H9 (cell line): ENCODE data around the gene PTGR1. TPM values are rescaled to one million over a fixed set of nuclear protein-coding genes. Genes with fewer than 3 reads are reported as not detected.

ENCODE experiments used
- DNase-seq: peaks from one replicate; pipeline ENCODE4 v3.0.0-alpha.2; 2017
- H2AFZ ChIP-seq: one replicate; pipeline ENCODE4 v1.6.1; 2013; ENCODE audit warnings: mild to moderate bottlenecking, low read length, control low read depth, moderate library complexity
- H2AK5ac ChIP-seq: 2 replicates; pipeline ENCODE4 v1.6.1; 2013; ENCODE audit warnings: low read length, control low read depth, mixed read lengths; ENCODE audit not compliant: insufficient read length
- H2BK120ac ChIP-seq: one replicate; pipeline ENCODE4 v1.6.1; 2013; ENCODE audit warnings: low read depth, mild to moderate bottlenecking, low read length, control low read depth, inconsistent platforms; ENCODE audit not compliant: poor library complexity, severe bottlenecking
- H2BK12ac ChIP-seq: 2 replicates; pipeline ENCODE4 v1.6.1; 2013; ENCODE audit warnings: low read length, control low read depth, mixed read lengths, low read depth; ENCODE audit not compliant: insufficient read length
- H2BK15ac ChIP-seq: 2 replicates; pipeline ENCODE4 v1.6.1; 2013; ENCODE audit warnings: low read depth, low read length, control low read depth
- H2BK20ac ChIP-seq: one replicate; pipeline ENCODE4 v1.6.1; 2013; ENCODE audit warnings: low read depth, mild to moderate bottlenecking, low read length, control low read depth, inconsistent platforms; ENCODE audit not compliant: poor library complexity, severe bottlenecking
- H2BK5ac ChIP-seq: 2 replicates; pipeline ENCODE4 v1.6.1; 2013; ENCODE audit warnings: low read length, control low read depth, mixed read lengths; ENCODE audit not compliant: insufficient read length
- H3K14ac ChIP-seq: 2 replicates; pipeline ENCODE4 v1.6.1; 2013; ENCODE audit warnings: low read length, control low read depth; ENCODE audit not compliant: insufficient read depth
- H3K18ac ChIP-seq: 2 replicates; pipeline ENCODE4 v1.6.1; 2013; ENCODE audit warnings: low read depth, mild to moderate bottlenecking, mixed read lengths, low read length, control low read depth; ENCODE audit not compliant: insufficient read length
- H3K23ac ChIP-seq: 2 replicates; pipeline ENCODE4 v1.6.1; 2013; ENCODE audit warnings: low read length, control low read depth, mixed read lengths, low read depth; ENCODE audit not compliant: insufficient read length
- H3K23me2 ChIP-seq: 2 replicates; pipeline ENCODE4 v1.6.1; 2013; ENCODE audit warnings: low read depth, mild to moderate bottlenecking, mixed read lengths, low read length, control low read depth; ENCODE audit not compliant: insufficient read length, poor library complexity, severe bottlenecking
- H3K27ac ChIP-seq: 2 replicates; pipeline ENCODE4 v1.5.1; 2013; ENCODE audit warnings: low read length, control low read depth, mixed read lengths, low read depth; ENCODE audit not compliant: insufficient read length
- H3K27me3 ChIP-seq: 2 replicates; pipeline ENCODE4 v1.6.1; 2013; ENCODE audit warnings: low read length, control low read depth, inconsistent platforms; ENCODE audit not compliant: insufficient read depth
- H3K4ac ChIP-seq: 2 replicates; pipeline ENCODE4 v1.6.1; 2013; ENCODE audit warnings: low read depth, mild to moderate bottlenecking, control low read depth, inconsistent platforms, low read length, moderate library complexity
- H3K4me1 ChIP-seq: 2 replicates; pipeline ENCODE4 v1.6.1; 2013; ENCODE audit warnings: low read length, control low read depth, inconsistent platforms; ENCODE audit not compliant: insufficient read depth
- H3K4me2 ChIP-seq: 2 replicates; pipeline ENCODE4 v1.6.1; 2013; ENCODE audit warnings: low read length, control low read depth, mixed read lengths; ENCODE audit not compliant: insufficient read length, insufficient read depth
- H3K56ac ChIP-seq: 2 replicates; pipeline ENCODE4 v1.6.1; 2013; ENCODE audit warnings: low read depth, mild to moderate bottlenecking, mixed read lengths, low read length, control low read depth; ENCODE audit not compliant: insufficient read length
- H3K79me1 ChIP-seq: 2 replicates; pipeline ENCODE4 v1.6.1; 2013; ENCODE audit warnings: low read depth, mild to moderate bottlenecking, moderate library complexity, low read length, control low read depth, inconsistent platforms; ENCODE audit not compliant: insufficient read depth, poor library complexity, severe bottlenecking
- H3K79me2 ChIP-seq: 2 replicates; pipeline ENCODE4 v1.6.1; 2013; ENCODE audit warnings: low read length, control low read depth, inconsistent platforms; ENCODE audit not compliant: insufficient read depth
- H3K9ac ChIP-seq: 2 replicates; pipeline ENCODE4 v1.6.1; 2013; ENCODE audit warnings: low read length, control low read depth, mixed read lengths; ENCODE audit not compliant: insufficient read length; ENCODE audit errors: extremely low read depth
- H3K9me3 ChIP-seq: one replicate; pipeline ENCODE4 v1.6.1; 2013; ENCODE audit warnings: low read depth, low read length, inconsistent platforms; ENCODE audit not compliant: control insufficient read depth
- H3T11ph ChIP-seq: one replicate; pipeline ENCODE4 v1.6.1; 2013; ENCODE audit warnings: mild to moderate bottlenecking, low read length, control low read depth, inconsistent platforms
- H4K20me1 ChIP-seq: one replicate; pipeline ENCODE4 v1.6.1; 2013; ENCODE audit not compliant: control insufficient read depth, insufficient read length, insufficient read depth
- H4K5ac ChIP-seq: 2 replicates; pipeline ENCODE4 v1.6.1; 2013; ENCODE audit warnings: low read depth, mild to moderate bottlenecking, mixed read lengths, low read length, control low read depth; ENCODE audit not compliant: insufficient read length
- H4K8ac ChIP-seq: replicated peaks from 2 replicates; pipeline ENCODE4 v1.6.1; 2013; ENCODE audit warnings: low read length, control low read depth, mixed read lengths, low read depth; ENCODE audit not compliant: insufficient read length
- H4K91ac ChIP-seq: 2 replicates; pipeline ENCODE4 v1.6.1; 2013; ENCODE audit warnings: low read depth, mild to moderate bottlenecking, moderate library complexity, mixed read lengths, low read length, control low read depth; ENCODE audit not compliant: insufficient read length
- H3K27ac Mint-ChIP-seq, 3 experiments: 2 replicates in 2 of 3; 3 replicates in 1 of 3; pipeline ENCODE4 v1.8.0; 2020 to 2021; ENCODE audit warnings: mixed read lengths in 3 of 3, mild to moderate bottlenecking in 1 of 3, moderate library complexity in 1 of 3
- H3K27me3 Mint-ChIP-seq: 2 replicates; pipeline ENCODE4 v1.8.0; 2021; ENCODE audit warnings: low read depth, mild to moderate bottlenecking, moderate library complexity, mixed read lengths
- H3K36me3 Mint-ChIP-seq, 3 experiments: 2 replicates in 2 of 3; 3 replicates in 1 of 3; pipeline ENCODE4 v1.8.0; 2020 to 2021; ENCODE audit warnings: low read depth in 3 of 3, mixed read lengths in 3 of 3; ENCODE audit not compliant: insufficient read depth in 1 of 3
- H3K4me1 Mint-ChIP-seq, 2 experiments: 2 replicates each; pipeline ENCODE4 v1.8.0; 2020; ENCODE audit warnings: mixed read lengths in 2 of 2
- H3K4me3 Mint-ChIP-seq, 2 experiments: 2 replicates in 1 of 2; 3 replicates in 1 of 2; pipeline ENCODE4 v1.8.0; 2020 to 2021; ENCODE audit warnings: mild to moderate bottlenecking in 2 of 2, mixed read lengths in 2 of 2, moderate library complexity in 1 of 2
- H3K9me3 Mint-ChIP-seq, 2 experiments: 2 replicates in 1 of 2; 3 replicates in 1 of 2; pipeline ENCODE4 v1.8.0; 2020; ENCODE audit warnings: mild to moderate bottlenecking in 2 of 2, mixed read lengths in 2 of 2, moderate library complexity in 1 of 2
- WGBS: extraction: QIAGEN DNeasy Blood & Tissue Kit; methylation state at CpG from one replicate; pipeline ENCODE4 v1.1.7; 2013; ENCODE audit warnings: missing lambda C conversion rate, low lambda C conversion rate, mixed read lengths; ENCODE audit not compliant: insufficient read length; ENCODE audit errors: extremely low coverage; 5-methylcytosine and 5-hydroxymethylcytosine counted together
- total RNA-seq: library from RNA; stranded (reverse); gene quantifications from 2 replicates; pipeline ENCODE4 v1.2.1, GENCODE V29; 2021
- TF ChIP-seq, protein P1 (sequence below): fragments of 200-600 bp; sonication (generic); conservative IDR thresholded peaks from 3 replicates; pipeline ENCODE4 v1.8.0; 2021; ENCODE audit warnings: antibody characterized with exemption, mild to moderate bottlenecking

Gene PTGR1
- total RNA-seq, 1 experiment from 2014 or later, result 45.2 TPM

- no peaks in the 10 kb centered on the region for H3K79me1 ChIP-seq
- H3K36me3 Mint-ChIP-seq, result peaks cover 6 to 35% (median 30%) of the 10 kb centered on the region in 3 experiments
- H3K4me2 ChIP-seq, result no peak overlapping the region
- no peak overlapping the region for H3K27ac Mint-ChIP-seq
- H3K27me3 ChIP-seq, result no peaks in the 10 kb centered on the region
- H3K27ac ChIP-seq, result no peak overlapping the region
- no peak for DNase-seq
- H3K79me2 ChIP-seq, result no peaks in the 10 kb centered on the region
- TF ChIP-seq, protein P1, sequence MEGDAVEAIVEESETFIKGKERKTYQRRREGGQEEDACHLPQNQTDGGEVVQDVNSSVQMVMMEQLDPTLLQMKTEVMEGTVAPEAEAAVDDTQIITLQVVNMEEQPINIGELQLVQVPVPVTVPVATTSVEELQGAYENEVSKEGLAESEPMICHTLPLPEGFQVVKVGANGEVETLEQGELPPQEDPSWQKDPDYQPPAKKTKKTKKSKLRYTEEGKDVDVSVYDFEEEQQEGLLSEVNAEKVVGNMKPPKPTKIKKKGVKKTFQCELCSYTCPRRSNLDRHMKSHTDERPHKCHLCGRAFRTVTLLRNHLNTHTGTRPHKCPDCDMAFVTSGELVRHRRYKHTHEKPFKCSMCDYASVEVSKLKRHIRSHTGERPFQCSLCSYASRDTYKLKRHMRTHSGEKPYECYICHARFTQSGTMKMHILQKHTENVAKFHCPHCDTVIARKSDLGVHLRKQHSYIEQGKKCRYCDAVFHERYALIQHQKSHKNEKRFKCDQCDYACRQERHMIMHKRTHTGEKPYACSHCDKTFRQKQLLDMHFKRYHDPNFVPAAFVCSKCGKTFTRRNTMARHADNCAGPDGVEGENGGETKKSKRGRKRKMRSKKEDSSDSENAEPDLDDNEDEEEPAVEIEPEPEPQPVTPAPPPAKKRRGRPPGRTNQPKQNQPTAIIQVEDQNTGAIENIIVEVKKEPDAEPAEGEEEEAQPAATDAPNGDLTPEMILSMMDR, result no peak
- H2BK120ac ChIP-seq, result no peak overlapping the region
- H2BK5ac ChIP-seq, result no peak overlapping the region
- no peak overlapping the region for H3K4me3 Mint-ChIP-seq
- H2AFZ ChIP-seq, result no peak overlapping the region
- no peak overlapping the region for H3K14ac ChIP-seq
- no peaks in the 10 kb centered on the region for H3K9me3 Mint-ChIP-seq
- H3K4me1 ChIP-seq, result no peaks in the 10 kb centered on the region
- WGBS, result no CpG with 5 or more reads among the region's 3 CpGs
- H4K8ac ChIP-seq, result no peak overlapping the region
- no peaks in the 10 kb centered on the region for H3K9me3 ChIP-seq
- H3K4ac ChIP-seq, result no peak overlapping the region
- H3K4me1 Mint-ChIP-seq, result no peaks in the 10 kb centered on the region
- no peak overlapping the region for H2AK5ac ChIP-seq
- H2BK12ac ChIP-seq, result no peak overlapping the region
- no peaks in the 10 kb centered on the region for H3K27me3 Mint-ChIP-seq
- no peak overlapping the region for H2BK20ac ChIP-seq
- no peak overlapping the region for H3T11ph ChIP-seq
- no peak overlapping the region for H3K18ac ChIP-seq
- no peak overlapping the region for H3K56ac ChIP-seq
- H4K91ac ChIP-seq, result no peak overlapping the region
- no peaks in the 10 kb centered on the region for H3K23me2 ChIP-seq
- no peak overlapping the region for H3K23ac ChIP-seq
- H3K9ac ChIP-seq, result no peak overlapping the region
- no peaks in the 10 kb centered on the region for H4K20me1 ChIP-seq
- no peak overlapping the region for H4K5ac ChIP-seq
- H2BK15ac ChIP-seq, result no peak overlapping the region
Observed at GRCh38 chr9:111582888-111583287, 16.6 kb downstream of the PTGR1 start.
